Mesothelial cell of epicardium (in vitro differentiated cells): Measurements from ENCODE around the gene OR4N2. TPM values are rescaled to one million over a fixed set of nuclear protein-coding genes. Genes with fewer than 3 reads are reported as not detected.
"Not testable (repeated sequence)": the region's sequence is repeated elsewhere in the genome, so short reads cannot be mapped to it uniquely, and the experiment has no call there.

Experiments
- DNase-seq, 2 experiments: peaks; one replicate each; pipeline ENCODE4 v3.0.0; 2021; ENCODE audit warnings: low spot score in 2 of 2; ENCODE audit not compliant: unreplicated experiment in 2 of 2
- H3K27ac Mint-ChIP-seq: 2 replicates; pipeline ENCODE4 v1.8.0; 2021; ENCODE audit warnings: mixed read lengths
- H3K27me3 Mint-ChIP-seq: 2 replicates; pipeline ENCODE4 v1.8.0; 2021; ENCODE audit warnings: low read depth, mixed read lengths
- H3K36me3 Mint-ChIP-seq: 2 replicates; pipeline ENCODE4 v1.8.0; 2021; ENCODE audit warnings: mixed read lengths
- H3K4me1 Mint-ChIP-seq: 2 replicates; pipeline ENCODE4 v1.8.0; 2021; ENCODE audit warnings: mixed read lengths
- H3K4me3 Mint-ChIP-seq: 2 replicates; pipeline ENCODE4 v1.8.0; 2021; ENCODE audit warnings: mild to moderate bottlenecking, moderate library complexity, mixed read lengths
- H3K9me3 Mint-ChIP-seq: 2 replicates; pipeline ENCODE4 v1.8.0; 2021; ENCODE audit warnings: mixed read lengths
- CTCF ChIP-seq: fragments of 200-600 bp; sonication (generic); IDR thresholded peaks from one replicate; pipeline ENCODE4 v1.5.0; 2021; ENCODE audit warnings: antibody characterized with exemption; ENCODE audit not compliant: unreplicated experiment
- total RNA-seq: library from RNA; stranded (reverse); gene quantifications from 3 replicates; pipeline ENCODE4 v1.2.1, GENCODE V29; 2021

The OR4N2 gene
- not detected in 3 replicates for total RNA-seq

- not testable (repeated sequence) for H3K4me1 Mint-ChIP-seq, DNase-seq, H3K27me3 Mint-ChIP-seq, H3K4me3 Mint-ChIP-seq, H3K27ac Mint-ChIP-seq, H3K36me3 Mint-ChIP-seq
- peaks cover 30% of the 10 kb centered on the region for H3K9me3 Mint-ChIP-seq
These were observed at the start of gene OR4N2 for GRCh38 chr14:19803470-19803869. Gene OR4N2 (plus strand): TSS chr14:19803770. CDS start chr14:19827449, 23,679 bp downstream.

- H3K36me3 Mint-ChIP-seq = no peaks in the 10 kb centered on the region
- H3K9me3 Mint-ChIP-seq = peaks cover 42% of the 10 kb centered on the region
These were observed 49.4 kb upstream of the OR4N2 start for GRCh38 chr14:19754172-19754571.

GRCh38 chr14:19771491-19771890 lies 32.1 kb upstream of the OR4N2 start:
- not testable (repeated sequence) for H3K4me1 Mint-ChIP-seq, H3K27me3 Mint-ChIP-seq, H3K27ac Mint-ChIP-seq, DNase-seq, H3K4me3 Mint-ChIP-seq, H3K36me3 Mint-ChIP-seq
- H3K9me3 Mint-ChIP-seq = peaks cover 86% of the 10 kb centered on the region

More at GRCh38 chr14:19754172-19754571, 49.4 kb upstream of the OR4N2 start:
- no peak for TF ChIP-seq CTCF
- Mint-ChIP-seq H3K27me3 (no peaks in the 10 kb centered on the region), H3K4me3 (no peak overlapping the region), H3K4me1 (no peaks in the 10 kb centered on the region), H3K27ac (no peak overlapping the region)
- no peak for DNase-seq

GRCh38 chr14:19771895-19772430 lies 31.6 kb upstream of the OR4N2 start:
- H3K27me3 Mint-ChIP-seq = no peaks in the 10 kb centered on the region
- no peak for TF ChIP-seq CTCF
- no peak overlapping the region for H3K4me3 Mint-ChIP-seq
- DNase-seq = no peak
- no peaks in the 10 kb centered on the region for H3K4me1 Mint-ChIP-seq
- H3K9me3 Mint-ChIP-seq = peaks cover 88% of the 10 kb centered on the region
- no peak overlapping the region for H3K27ac Mint-ChIP-seq
- no peaks in the 10 kb centered on the region for H3K36me3 Mint-ChIP-seq

- peaks cover 88% of the 10 kb centered on the region for H3K9me3 Mint-ChIP-seq
- not testable (repeated sequence) for H3K4me1 Mint-ChIP-seq
These were observed 31.1 kb upstream of the OR4N2 start for GRCh38 chr14:19772454-19772853.

GRCh38 chr14:19773204-19773603 lies 30.4 kb upstream of the OR4N2 start, which contains the start of gene OR4M1:
Gene OR4M1 (plus strand): TSS chr14:19773504. CDS start chr14:19780323, 6,819 bp downstream.
- H3K4me1 Mint-ChIP-seq, H3K4me3 Mint-ChIP-seq, H3K36me3 Mint-ChIP-seq, DNase-seq, H3K27ac Mint-ChIP-seq, H3K27me3 Mint-ChIP-seq: not testable (repeated sequence)
- H3K9me3 Mint-ChIP-seq = peaks cover 86% of the 10 kb centered on the region

More at GRCh38 chr14:19772454-19772853, 31.1 kb upstream of the OR4N2 start:
- not testable (repeated sequence) for H3K27ac Mint-ChIP-seq, DNase-seq, H3K36me3 Mint-ChIP-seq, H3K4me3 Mint-ChIP-seq, H3K27me3 Mint-ChIP-seq

GRCh38 chr14:19775587-19775986 lies 28.0 kb upstream of the OR4N2 start:
- H3K36me3 Mint-ChIP-seq = no peaks in the 10 kb centered on the region
- no peaks in the 10 kb centered on the region for H3K4me1 Mint-ChIP-seq
- H3K9me3 Mint-ChIP-seq = peaks cover 84% of the 10 kb centered on the region
- no peak for DNase-seq
- no peak overlapping the region for H3K4me3 Mint-ChIP-seq
- H3K27me3 Mint-ChIP-seq = no peaks in the 10 kb centered on the region
- H3K27ac Mint-ChIP-seq = no peak overlapping the region
- no peak for TF ChIP-seq CTCF

GRCh38 chr14:19785848-19786247 lies 17.7 kb upstream of the OR4N2 start:
- not testable (repeated sequence) for H3K4me1 Mint-ChIP-seq, H3K36me3 Mint-ChIP-seq, DNase-seq, H3K27me3 Mint-ChIP-seq, H3K27ac Mint-ChIP-seq, H3K4me3 Mint-ChIP-seq
- H3K9me3 Mint-ChIP-seq = peaks cover 36% of the 10 kb centered on the region

- not testable (repeated sequence) for H3K4me3 Mint-ChIP-seq, H3K36me3 Mint-ChIP-seq, H3K27ac Mint-ChIP-seq, H3K4me1 Mint-ChIP-seq, H3K27me3 Mint-ChIP-seq, DNase-seq
- peaks cover 30% of the 10 kb centered on the region for H3K9me3 Mint-ChIP-seq
These were observed 16.3 kb upstream of the OR4N2 start for GRCh38 chr14:19787318-19787717.

- not testable (repeated sequence) for H3K27me3 Mint-ChIP-seq, H3K36me3 Mint-ChIP-seq, DNase-seq, H3K4me1 Mint-ChIP-seq, H3K27ac Mint-ChIP-seq, H3K4me3 Mint-ChIP-seq
- peaks cover 23% of the 10 kb centered on the region for H3K9me3 Mint-ChIP-seq
These were observed 15.4 kb upstream of the OR4N2 start for GRCh38 chr14:19788150-19788549.

- H3K36me3 Mint-ChIP-seq, H3K4me3 Mint-ChIP-seq, DNase-seq, H3K27ac Mint-ChIP-seq, H3K4me1 Mint-ChIP-seq, H3K27me3 Mint-ChIP-seq: not testable (repeated sequence)
- H3K9me3 Mint-ChIP-seq = peaks cover 31% of the 10 kb centered on the region
These were observed 7.0 kb upstream of the OR4N2 start for GRCh38 chr14:19796520-19797108.
